Lower leg skin (tissue), 4 donors: Measurements from ENCODE around the gene METTL8. TPM values are rescaled to one million over a fixed set of nuclear protein-coding genes. Genes with fewer than 3 reads are reported as not detected.

Source experiments
- DNase-seq, 2 donors: peaks; one replicate each; pipeline ENCODE4 v3.0.0-alpha.2; 2019; ENCODE audit warnings: low spot score in 2 of 2
- H3K4me3 ChIP-seq: fragments of 200-600 bp; sonication (generic); 2 replicates; pipeline ENCODE4 v1.5.1; 2017; ENCODE audit warnings: mild to moderate bottlenecking, low read depth; ENCODE audit not compliant: poor library complexity, severe bottlenecking
- CTCF ChIP-seq, 3 donors: fragments of 450-650 bp; IDR thresholded peaks; one replicate each; pipeline ENCODE4 v1.5.1; 2016; ENCODE audit warnings: antibody characterized with exemption in 3 of 3, mild to moderate bottlenecking in 3 of 3, moderate library complexity in 2 of 3
- POLR2A ChIP-seq, 2 donors: fragments of 450-650 bp; IDR thresholded peaks; one replicate each; pipeline ENCODE4 v1.6.1; 2016 to 2017; ENCODE audit warnings: antibody characterized with exemption in 2 of 2, mild to moderate bottlenecking in 1 of 2, moderate library complexity in 1 of 2
- WGBS, 2 donors: methylation state at CpG; one replicate each; pipeline ENCODE4 v1.1.5; 2018; 5-methylcytosine and 5-hydroxymethylcytosine counted together
- intact Hi-C: fragments of 100-400 bp; cut with DNase I; formaldehyde crosslinking; loops from one replicate; pipeline ENCODE4 v1.15.0; 2023; ENCODE audit warnings: low total_unique reads
- total RNA-seq, 4 donors: library from RNA; depleted of rRNA; stranded (reverse); fragments of >200 nt; gene quantifications; one replicate each; pipeline ENCODE4 v1.1.0, GENCODE V29; 2016

Gene METTL8
- total RNA-seq, 4 donors from 2014 or later, result 22.5 to 34.9 (median 25.9) TPM

GRCh38 chr2:171293661-171294060 lies 140.1 kb downstream of the METTL8 start:
- 57 to 63% methylated on average over 5 of the region's 5 CpGs for whole genome bisulfite sequencing, 2 donors
- DNase-seq, result no peak
- TF ChIP-seq CTCF (IDR thresholded peaks at IDR 0.05), result no peak
- TF ChIP-seq POLR2A (IDR thresholded peaks at IDR 0.05), result no peak
- H3K4me3 ChIP-seq, result no peak overlapping the region
- intact Hi-C loops, result no loop called here

GRCh38 chr2:171289991-171290390 lies 143.8 kb downstream of the METTL8 start:
- no peak for DNase-seq
- H3K4me3 ChIP-seq, result no peak overlapping the region
- WGBS, 2 donors, result 71 to 74% methylated on average over 3 of the region's 3 CpGs
- intact Hi-C loops, result no loop called here
- TF ChIP-seq CTCF (IDR thresholded peaks at IDR 0.05), result no peak

GRCh38 chr2:171289316-171289715 lies 144.5 kb downstream of the METTL8 start:
- no peak for TF ChIP-seq POLR2A (IDR thresholded peaks at IDR 0.05)
- no peak for TF ChIP-seq CTCF (IDR thresholded peaks at IDR 0.05)
- intact Hi-C loops, result no loop called here
- DNase-seq, result no peak
- H3K4me3 ChIP-seq, result no peak overlapping the region

- intact Hi-C loops, result no loop called here
- 35 to 43% methylated on average over 4 of the region's 4 CpGs for WGBS, 2 donors
Measured at GRCh38 chr2:171287611-171288010, 146.2 kb downstream of the METTL8 start.

GRCh38 chr2:171287036-171287571 lies 146.7 kb downstream of the METTL8 start:
- intact Hi-C loops, result no loop called here
- H3K4me3 ChIP-seq, result no peak overlapping the region
- DNase-seq, result no peak
- TF ChIP-seq CTCF (IDR thresholded peaks at IDR 0.05) (no peak), POLR2A (IDR thresholded peaks at IDR 0.05) (no peak)

More at GRCh38 chr2:171287611-171288010, 146.2 kb downstream of the METTL8 start:
- no peak for DNase-seq
- no peak overlapping the region for H3K4me3 ChIP-seq
- TF ChIP-seq POLR2A (IDR thresholded peaks at IDR 0.05), result no peak
- TF ChIP-seq CTCF (IDR thresholded peaks at IDR 0.05), result no peak

GRCh38 chr2:171281110-171281509 lies 152.7 kb downstream of the METTL8 start:
- H3K4me3 ChIP-seq, result no peak overlapping the region
- 87 to 93% methylated on average over 3 of the region's 3 CpGs for WGBS, 2 donors
- no peak for DNase-seq
- intact Hi-C loops, result no loop called here
- no peak for TF ChIP-seq POLR2A (IDR thresholded peaks at IDR 0.05)
- no peak for TF ChIP-seq CTCF (IDR thresholded peaks at IDR 0.05)
